Neural progenitor cell (in vitro differentiated cells): ENCODE results near the gene STC2.

ENCODE experiments used
- CTCF ChIP-seq: fragments of 200-600 bp; sonication (generic); IDR thresholded peaks from 2 replicates; pipeline ENCODE4 v1.5.1; 2017; ENCODE audit warnings: antibody characterized with exemption, mild to moderate bottlenecking
- EZH2 ChIP-seq: fragments of 200-600 bp; sonication (generic); IDR thresholded peaks from 2 replicates; pipeline ENCODE4 v1.6.1; 2017; ENCODE audit warnings: antibody characterized with exemption, mild to moderate bottlenecking, moderate library complexity
- EZH2phosphoT487 ChIP-seq: fragments of 200-600 bp; sonication (generic); IDR thresholded peaks from 2 replicates; pipeline ENCODE4 v1.6.1; 2017; ENCODE audit warnings: antibody characterized with exemption

- TF ChIP-seq CTCF (no peak), EZH2 (no peak), EZH2phosphoT487 (no peak)
Observed at GRCh38 chr5:173298213-173298926, 29.8 kb downstream of the STC2 start.
